Measurements from ENCODE around the gene TNS3. TPM values are rescaled to one million over a fixed set of nuclear protein-coding genes. Genes with fewer than 3 reads are reported as not detected.
A peak's percentile ranks its signal among the peaks of the same experiment; 100 is the strongest.
"Not testable (repeated sequence)": the region's sequence is repeated elsewhere in the genome, so short reads cannot be mapped to it uniquely, and the experiment has no call there.

TNS3 gene
- total RNA-seq, 1 donor from 2014 or later: 42.4 TPM

- DNase-seq: no peak
- ATAC-seq: no peak
- intact Hi-C loops (cut with micrococcal nuclease): no loop called here
Measured at GRCh38 chr7:47451851-47452205, 130.1 kb downstream of the TNS3 start.

DNA sequence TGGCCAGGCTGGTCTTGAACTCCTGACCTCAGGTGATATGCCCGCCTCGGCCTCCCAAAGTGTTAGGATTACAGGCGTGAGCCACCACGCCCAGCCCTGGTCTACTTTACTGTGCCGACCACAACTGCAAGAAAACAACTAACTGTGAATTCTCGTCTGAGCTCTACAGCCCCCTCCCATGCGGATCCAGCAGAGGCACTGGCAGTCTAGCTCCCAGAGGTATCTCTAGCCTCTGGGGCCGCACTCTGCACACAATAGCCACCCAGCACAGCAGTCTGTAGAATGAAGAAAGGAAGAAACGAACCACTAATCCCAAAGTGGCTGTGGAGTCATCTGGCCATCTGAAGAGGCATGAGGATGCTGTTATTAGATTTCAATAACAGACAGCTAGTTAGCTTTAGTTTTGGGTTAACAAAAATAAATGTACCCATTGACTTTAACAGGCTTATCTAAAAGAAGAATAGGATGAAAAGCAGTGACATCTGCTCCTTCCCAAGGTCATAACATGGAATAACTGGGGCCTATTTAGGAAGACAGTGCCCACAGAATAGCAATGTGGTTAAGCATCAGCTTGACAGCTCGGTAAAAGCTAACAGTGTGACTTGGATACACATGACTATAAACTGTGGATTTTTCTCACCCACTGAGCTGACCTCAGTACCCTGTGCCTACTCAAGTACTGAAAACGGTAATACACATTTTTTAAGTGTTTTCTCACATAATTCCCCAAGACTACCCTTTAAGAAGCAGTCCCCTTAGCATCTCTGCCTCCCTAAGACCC is 131.9 kb downstream of the TNS3 start:
- DNase-seq (no peak), ATAC-seq (no peak)
- intact Hi-C loops (cut with micrococcal nuclease): no loop called here

DNA sequence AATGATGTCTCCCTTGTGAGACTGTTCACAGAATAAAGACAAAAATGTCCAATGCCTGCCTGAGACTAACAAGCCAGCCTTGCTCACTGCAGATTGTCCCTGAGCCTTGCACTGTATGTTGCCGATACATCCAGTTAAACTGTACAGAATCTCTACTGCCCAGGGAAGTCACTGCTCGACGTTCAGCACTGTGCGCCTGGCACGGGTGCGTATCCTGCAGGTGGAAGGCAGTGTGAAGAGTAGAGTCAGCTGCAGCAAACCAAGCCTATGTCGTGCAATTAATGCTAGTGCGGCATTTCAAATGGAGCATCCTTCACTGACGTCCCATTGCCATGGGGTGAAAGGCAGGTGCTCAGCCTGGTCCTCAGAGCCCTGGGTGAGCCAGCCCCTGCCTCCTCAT is 132.9 kb downstream of the TNS3 start:
- no peak for DNase-seq
- ATAC-seq: no peak
- intact Hi-C loops (cut with micrococcal nuclease): no loop called here

DNA sequence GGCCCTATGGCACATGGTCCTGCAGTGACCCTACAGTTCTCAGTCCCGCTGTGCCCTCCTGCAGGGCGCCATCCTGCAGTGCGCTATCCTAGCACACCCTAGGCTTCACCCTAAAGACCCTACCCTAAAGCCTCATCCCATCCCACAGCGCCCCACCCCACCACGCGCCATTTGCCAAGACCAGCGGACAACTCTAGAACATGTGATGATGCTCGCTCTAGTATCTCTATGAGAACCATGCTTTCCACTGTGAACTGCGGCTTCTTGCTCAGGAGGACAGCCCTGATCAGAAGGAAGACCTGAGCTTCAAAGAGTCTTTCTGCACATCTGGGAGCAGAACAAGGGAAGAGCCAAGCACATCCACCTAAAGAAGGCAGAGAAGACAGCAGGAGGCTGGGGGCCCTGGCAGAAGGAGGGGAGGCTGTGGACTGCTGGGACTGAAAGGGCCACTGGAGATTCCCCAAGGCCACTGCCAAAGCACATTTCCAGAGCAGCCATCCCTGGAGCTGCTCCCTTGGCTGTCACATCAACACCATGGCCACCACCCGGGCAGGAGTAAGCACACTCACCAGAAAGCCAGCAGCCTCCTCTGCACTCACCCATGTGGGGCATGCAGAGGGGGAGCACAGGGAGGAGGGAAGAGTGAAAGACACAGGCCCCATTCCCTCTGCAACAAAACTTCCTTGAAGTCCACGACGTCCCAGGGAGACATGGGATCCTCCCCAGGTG is 134.1 kb downstream of the TNS3 start:
- DNase-seq: no peak

DNA sequence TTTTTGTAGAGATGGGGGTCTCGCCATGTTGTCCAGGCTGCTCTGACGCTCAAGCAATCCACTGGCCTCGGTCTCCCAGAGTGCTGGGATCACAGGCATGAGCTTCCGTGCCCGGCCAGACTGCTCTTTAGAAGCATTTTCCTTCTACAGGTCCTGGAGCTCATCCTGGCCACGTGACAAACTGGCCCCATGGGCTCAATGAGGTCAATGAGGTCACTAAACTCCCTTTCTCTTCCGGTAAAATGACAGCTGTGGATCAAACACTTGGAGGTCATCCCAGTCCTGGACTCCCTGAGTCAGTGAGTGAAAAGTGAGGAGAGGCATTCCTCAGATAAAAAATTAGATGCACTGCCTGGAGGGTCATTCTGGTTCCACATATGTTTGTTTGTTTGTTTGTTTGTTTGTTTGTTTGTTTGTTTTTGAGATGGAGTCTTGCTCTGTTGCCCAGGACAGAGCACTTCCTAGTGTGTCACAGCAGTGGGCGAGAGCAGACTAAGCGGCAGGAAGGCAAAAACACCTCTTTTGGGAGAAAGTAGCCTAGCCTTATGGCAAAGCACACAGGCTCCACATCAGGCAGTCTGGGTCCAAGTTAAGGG is 134.9 kb downstream of the TNS3 start:
- ATAC-seq: peak; percentile 10
- intact Hi-C loops (cut with micrococcal nuclease): no loop called here
- DNase-seq: no peak

More for the DNA sequence above, 134.1 kb downstream of the TNS3 start:
- intact Hi-C loops (cut with micrococcal nuclease): no loop called here
- no peak for ATAC-seq

- intact Hi-C loops (cut with micrococcal nuclease): no loop called here
- DNase-seq: no peak
- peak; percentile 24 for ATAC-seq
Measured at GRCh38 chr7:47444376-47445098, 137.4 kb downstream of the TNS3 start.

DNA sequence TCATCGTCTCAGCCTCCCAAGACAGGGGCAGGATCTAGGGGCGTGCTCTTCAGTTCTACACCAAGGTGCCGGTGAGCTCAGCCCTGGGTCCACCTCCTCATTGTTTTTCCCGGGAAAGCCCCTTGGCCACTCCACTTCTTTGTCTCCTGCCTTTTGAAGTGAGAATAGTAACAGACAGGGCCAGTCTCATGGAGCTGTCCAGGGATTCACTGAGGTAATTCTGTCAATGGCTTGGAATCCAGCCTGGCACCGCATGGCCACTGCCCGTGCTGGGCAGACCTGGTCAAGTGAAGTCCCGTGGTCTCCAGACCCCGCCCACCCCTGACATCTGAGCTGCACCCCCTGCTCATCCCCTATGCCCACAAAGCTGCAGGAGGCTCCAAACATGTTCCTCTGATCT is 138.9 kb downstream of the TNS3 start:
- ATAC-seq: peak; percentile 13
- intact Hi-C loops (cut with micrococcal nuclease): no loop called here
- DNase-seq: no peak

GRCh38 chr7:47442605-47442865 is 139.4 kb downstream of the TNS3 start:
- intact Hi-C loops (cut with micrococcal nuclease): no loop called here
- DNase-seq (no peak), ATAC-seq (no peak)

GRCh38 chr7:47441796-47442604 is 139.9 kb downstream of the TNS3 start:
- intact Hi-C loops (cut with micrococcal nuclease): no loop called here
- DNase-seq: no peak
- peak; percentile 55 for ATAC-seq

DNA sequence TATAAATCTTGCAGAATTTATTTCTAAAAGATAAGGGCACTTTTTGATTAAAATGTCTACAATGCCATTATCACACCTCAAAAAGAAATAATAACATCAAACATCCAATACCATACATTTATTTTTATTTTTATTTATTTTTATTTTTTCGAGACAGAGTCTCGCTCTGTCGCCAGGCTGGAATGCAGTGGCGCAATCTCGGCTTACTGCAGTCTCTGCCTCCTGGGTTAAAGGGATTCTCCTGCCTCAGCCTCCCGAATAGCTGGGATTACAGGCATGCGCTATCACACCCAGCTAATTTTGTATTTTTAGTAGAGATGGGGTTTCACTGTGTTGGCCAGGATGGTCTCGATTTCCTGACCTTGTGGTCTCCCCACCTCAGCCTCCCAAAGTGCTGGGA is 140.9 kb downstream of the TNS3 start:
- intact Hi-C loops (cut with micrococcal nuclease); DNase-seq; ATAC-seq: not testable (repeated sequence)

GRCh38 chr7:47440320-47440719 is 141.6 kb downstream of the TNS3 start:
- ATAC-seq (no peak), DNase-seq (no peak)
- intact Hi-C loops (cut with micrococcal nuclease): no loop called here

DNA sequence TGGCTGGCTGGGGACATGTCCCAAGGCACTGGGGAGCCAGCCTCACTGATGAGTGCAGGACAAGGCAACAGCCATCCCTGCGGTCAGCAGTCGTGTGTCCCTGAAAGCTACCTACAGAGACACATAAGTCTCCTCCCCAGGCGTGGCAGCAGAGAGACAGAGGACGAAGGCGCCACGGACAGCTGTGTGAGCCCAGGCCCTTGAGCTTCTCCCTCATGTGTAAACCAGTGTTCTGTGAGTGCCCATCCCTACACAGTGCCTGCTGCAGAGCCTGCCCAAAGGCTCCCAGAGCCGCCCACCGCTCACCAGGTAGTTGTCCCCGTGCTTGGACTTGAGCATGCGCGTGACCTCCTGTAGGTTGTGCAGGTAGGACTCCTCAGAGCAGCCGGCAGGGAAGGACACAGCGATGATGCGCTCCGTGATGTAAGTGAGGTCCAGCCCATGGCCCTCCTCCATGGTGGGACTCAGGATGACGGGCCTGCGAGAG is 142.7 kb downstream of the TNS3 start:
- DNase-seq (no peak), ATAC-seq (no peak)
- intact Hi-C loops (cut with micrococcal nuclease): no loop called here

GRCh38 chr7:47438411-47439029 is 143.4 kb downstream of the TNS3 start:
- DNase-seq: no peak
- intact Hi-C loops (cut with micrococcal nuclease): no loop called here
- no peak for ATAC-seq

- DNase-seq: peak; percentile 78
- peak; percentile 93 for ATAC-seq
- intact Hi-C loops (cut with micrococcal nuclease): no loop called here
Measured at GRCh38 chr7:47435889-47436312, 146.0 kb downstream of the TNS3 start.

DNA sequence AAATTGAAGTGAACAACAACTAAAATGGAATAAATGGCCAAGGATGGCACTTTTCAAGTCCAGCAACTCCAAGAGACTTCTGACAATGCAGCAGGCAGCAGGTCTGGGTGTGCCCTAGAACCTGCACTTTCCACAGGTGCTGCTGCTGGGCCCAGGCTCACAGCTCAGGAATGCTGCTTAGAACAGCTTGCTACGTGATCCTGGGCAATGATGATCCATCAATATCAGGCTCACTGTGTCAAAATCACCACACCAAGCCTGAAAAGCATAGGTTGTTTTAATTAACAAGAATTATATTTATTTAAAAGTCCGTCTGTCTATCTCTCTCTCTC is 148.4 kb downstream of the TNS3 start:
- intact Hi-C loops (cut with micrococcal nuclease): loop anchor here (5.0 kb wide), 1 partner anchor 384 kb away; no protein-coding TSS in a partner anchor
- DNase-seq: no peak

DNA sequence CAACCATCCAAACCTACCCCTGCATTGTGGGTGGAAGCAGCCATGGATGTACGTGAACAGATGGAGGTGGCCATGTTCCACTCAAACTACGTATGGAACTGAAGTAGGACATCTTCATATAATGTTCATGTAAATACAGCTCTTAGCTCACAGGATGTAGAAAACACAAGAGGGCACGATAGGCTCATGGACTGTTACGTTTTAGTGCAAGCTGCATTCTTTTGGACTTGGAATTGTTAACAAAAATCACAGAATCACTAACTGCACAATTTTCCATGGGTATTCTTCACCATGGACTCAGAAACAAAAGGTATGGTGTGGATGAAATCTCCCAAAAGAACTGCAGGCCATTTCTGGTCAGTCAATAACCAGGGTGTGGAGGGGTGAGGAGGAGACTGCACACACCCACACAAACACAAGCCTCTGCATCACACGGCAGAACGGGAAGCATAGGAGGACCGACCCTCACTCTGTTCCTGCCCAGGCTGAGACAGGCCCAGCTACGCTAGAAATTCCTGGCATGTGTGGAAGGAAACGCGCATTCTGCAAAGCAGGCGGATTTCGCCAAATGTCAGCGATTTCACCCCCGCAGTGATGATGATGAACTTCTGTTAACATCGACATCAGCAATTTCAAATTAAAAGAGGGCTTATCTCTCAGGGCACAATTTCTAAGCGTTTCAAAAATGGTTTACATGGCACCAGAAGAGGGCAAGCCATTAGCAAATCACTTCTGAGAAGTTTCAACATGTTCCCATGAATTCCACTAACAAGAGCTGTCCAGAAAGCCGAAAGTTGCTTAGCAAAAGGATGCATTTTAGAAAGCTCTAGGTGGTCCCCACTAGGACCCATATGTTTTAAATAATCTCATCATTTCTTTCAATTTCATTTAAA is 149.0 kb downstream of the TNS3 start:
- peak; percentile 57 for ATAC-seq
- intact Hi-C loops (cut with micrococcal nuclease): loop anchor here (5.0 kb wide), 1 partner anchor 384 kb away; no protein-coding TSS in a partner anchor
- no peak for DNase-seq

More for the DNA sequence above, 148.4 kb downstream of the TNS3 start:
- ATAC-seq: no peak

GRCh38 chr7:47430422-47430821 is 151.5 kb downstream of the TNS3 start:
- DNase-seq (no peak), ATAC-seq (no peak)
- intact Hi-C loops (cut with micrococcal nuclease): loop anchor here (5.0 kb wide), 1 partner anchor 387 kb away; no protein-coding TSS in a partner anchor

Measured in left ventricle myocardium superior (tissue), 1 donor.